K562 (cell line): ENCODE data around the gene SBF1.

ENCODE experiments used
- BHLHE40 ChIP-seq: IDR thresholded peaks from 2 replicates; pipeline ENCODE4 v1.6.1; 2011; ENCODE audit warnings: low read length, improper control_type of control experiment
- CEBPB ChIP-seq: fragments of 450-650 bp; IDR thresholded peaks from 2 replicates; pipeline ENCODE4 v1.6.1; 2016; ENCODE audit warnings: missing genetic modification characterization, missing compliant biosample characterization
- MED1 ChIP-seq: sonication (generic); formaldehyde crosslinking; IDR thresholded peaks from 2 replicates; pipeline ENCODE4 v1.8.1; 2023; ENCODE audit warnings: missing genetic modification reagents, borderline replicate concordance
- SAFB2 ChIP-seq: fragments of 200-400 bp; formaldehyde crosslinking; IDR thresholded peaks from 2 replicates; pipeline ENCODE4 v1.6.1; 2018; ENCODE audit warnings: borderline replicate concordance, low read length, low read depth, moderate library complexity; ENCODE audit not compliant: severe bottlenecking
- ZNF830 ChIP-seq: fragments of 250-450 bp; sonication (Bioruptor Pico); IDR thresholded peaks from 2 replicates; pipeline ENCODE4 v1.5.0; 2021; ENCODE audit warnings: mild to moderate bottlenecking

- TF ChIP-seq CEBPB (tag) (no peak), BHLHE40 (no peak), MED1 (CRISPR knock-in tag) (no peak), ZNF830 (CRISPR knock-in tag) (no peak), SAFB2 (no peak)
These were observed 44.3 kb upstream of the SBF1 start for GRCh38 chr22:50519151-50519550.
